Ovary (tissue), 9 donors: Measurements from ENCODE around the gene UBE2G2. TPM values are rescaled to one million over a fixed set of nuclear protein-coding genes. Genes with fewer than 3 reads are reported as not detected.

Source experiments
- DNase-seq, 5 donors: peaks; one replicate each; pipeline ENCODE4 v3.0.0-alpha.2; 2019 to 2020
- H3K27ac ChIP-seq, 2 donors: fragments of 200-600 bp; one replicate each; pipeline versions ENCODE4 v1.5.1 to v1.8.0; 2019 to 2022
- H3K27me3 ChIP-seq: fragments of 200-600 bp; one replicate; pipeline ENCODE4 v1.8.0; 2022
- H3K36me3 ChIP-seq: fragments of 200-600 bp; sonication (generic); one replicate; pipeline ENCODE4 v1.5.1; 2019
- H3K4me1 ChIP-seq: one replicate; pipeline ENCODE4 v1.8.1; 2013; ENCODE audit warnings: mild to moderate bottlenecking, moderate library complexity; ENCODE audit not compliant: insufficient read depth
- H3K4me3 ChIP-seq: fragments of 200-600 bp; sonication (generic); one replicate; pipeline ENCODE4 v1.5.1; 2017
- H3K9me3 ChIP-seq, 2 donors: fragments of 200-600 bp in 1 of 2; sonication (generic) in 1 of 2; one replicate each; pipeline versions ENCODE4 v1.5.1 to v1.8.1; 2013 to 2019; ENCODE audit warnings: mild to moderate bottlenecking in 1 of 2, moderate library complexity in 1 of 2
- CTCF ChIP-seq, 3 donors: fragments of 450-650 bp in 2 of 3; fragments of 200-600 bp in 1 of 3; IDR thresholded peaks; one replicate each; pipeline versions ENCODE4 v1.5.1 to v1.8.0; 2016 to 2022; ENCODE audit warnings: antibody characterized with exemption in 3 of 3, mild to moderate bottlenecking in 1 of 3
- EP300 ChIP-seq: sonication (generic); formaldehyde crosslinking; IDR thresholded peaks from one replicate; pipeline ENCODE4 v1.6.1; 2017; ENCODE audit warnings: antibody characterized with exemption
- POLR2A ChIP-seq: fragments of 450-650 bp; IDR thresholded peaks from one replicate; pipeline ENCODE4 v1.6.1; 2017; ENCODE audit warnings: antibody characterized with exemption, mild to moderate bottlenecking, moderate library complexity
- WGBS, 3 donors: extraction: QIAGEN DNeasy Blood & Tissue Kit in 1 of 3; methylation state at CpG; one replicate each; pipeline versions ENCODE4 v1.1.5 to v1.1.7; 2013 to 2017; 5-methylcytosine and 5-hydroxymethylcytosine counted together
- intact Hi-C, 4 donors: fragments of 100-400 bp; cut with DNase I; formaldehyde crosslinking; loops; one replicate each; pipeline versions ENCODE4 v1.11.0 to v1.15.1; 2022 to 2023
- polyA plus RNA-seq, 2 donors: library from polyadenylated mRNA; stranded (reverse); fragments of 200-250 nt in 1 of 2; fragments of 350-450 nt in 1 of 2; fragmentation: Illumina TruSeq in 1 of 2; extraction: RNeasy Lipid Tissue Mini Kit (QIAGEN cat#74804) in 1 of 2; gene quantifications; one replicate each; pipeline ENCODE4 v1.2.3, GENCODE V29; 2013 to 2014
- total RNA-seq, 7 donors: library from RNA; depleted of rRNA in 2 of 7; stranded (reverse); fragments of >200 nt in 2 of 7; fragmentation: NEBNext Ultra II Directional in 3 of 7; extraction: Animal tissue kit (Norgen Biotek cat#: 25700) in 3 of 7; gene quantifications; one replicate each; pipeline versions ENCODE4 v1.1.0 to v1.2.4, GENCODE V29; 2016 to 2023
- donor health status: DM: no; HTN: no; CAD: no; lungs with moderate emphysema.
- donor health status: DM: no; HTN: no; CAD: no.
- donor health status: Bipolar disorder and iron deficiency.
- donor health status: DM: yes; HTN: yes; CAD: no.
- donor health status: DM: no; HTN: no; CAD: no.
- donor health status: DM: yes; HTN: yes; CAD: no.

Gene UBE2G2
- total and polyA plus RNA-seq, 9 donors: 31.3 to 84.9 (median 66.9) TPM

DNA sequence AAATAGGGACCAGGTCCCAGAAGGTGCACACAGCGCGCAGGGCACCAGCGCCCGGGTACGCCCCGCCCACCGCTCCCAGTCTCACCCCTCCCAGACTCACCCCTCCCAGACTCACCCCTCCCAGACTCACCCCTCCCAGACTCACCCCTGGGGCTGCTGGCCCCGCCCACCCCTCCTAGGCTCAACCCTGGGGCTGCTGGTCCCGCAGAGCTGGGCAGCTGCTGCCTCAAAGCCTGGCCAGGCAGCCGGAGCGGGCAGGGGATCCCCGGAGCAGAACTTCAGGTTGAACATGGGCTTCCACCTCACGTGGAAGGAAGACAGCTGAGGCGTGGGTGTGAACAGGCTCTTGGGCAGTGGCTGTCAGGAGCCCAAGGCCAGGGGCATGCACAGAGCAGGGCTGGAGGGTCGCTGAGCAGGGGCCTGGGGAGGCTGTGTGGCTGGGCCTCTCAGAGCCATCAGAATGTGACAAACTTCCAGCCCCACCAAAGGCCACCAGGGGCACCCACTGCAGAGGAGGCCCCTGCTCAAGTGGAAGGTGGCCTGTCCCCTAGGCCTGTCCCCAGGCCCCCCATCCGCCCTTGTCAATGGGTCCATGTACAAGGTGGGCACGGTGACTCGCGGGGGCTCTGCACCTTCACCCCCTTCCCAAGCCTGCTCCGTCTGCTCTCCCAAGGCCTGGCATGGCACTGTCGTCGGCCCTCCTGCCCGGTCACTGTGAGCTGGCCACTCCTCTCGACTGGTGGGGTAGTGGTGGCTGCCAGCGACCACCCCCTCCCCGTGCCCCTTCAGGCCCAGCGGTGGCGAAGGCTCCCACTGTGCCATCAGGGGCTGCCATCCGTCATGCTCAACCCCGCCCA, 36.6 kb upstream of the UBE2G2 start:
- H3K27ac ChIP-seq: no peak overlapping the region
- intact Hi-C loops: no loop called here
- WGBS, 3 donors: 81 to 88% (median 84%) methylated on average over 24 to 30 of the region's 30 CpGs
- no peak for TF ChIP-seq CTCF (IDR thresholded peaks at IDR 0.05)
- peak in 2 of 5 donors; percentile 7 to 11 for DNase-seq
- no peaks in the 10 kb centered on the region for H3K9me3 ChIP-seq
- H3K4me1 ChIP-seq: no peaks in the 10 kb centered on the region
- no peaks in the 10 kb centered on the region for H3K36me3 ChIP-seq
- H3K4me3 ChIP-seq: no peak overlapping the region
- no peaks in the 10 kb centered on the region for H3K27me3 ChIP-seq

- Histone ChIP-seq H3K4me1 (no peaks in the 10 kb centered on the region), H3K9me3 (no peaks in the 10 kb centered on the region), H3K36me3 (no peaks in the 10 kb centered on the region), H3K27me3 (no peaks in the 10 kb centered on the region), H3K4me3 (no peak overlapping the region), H3K27ac (no peak overlapping the region)
- 87 to 90% (median 87%) methylated on average over 13 of the region's 13 CpGs for WGBS, 3 donors
- TF ChIP-seq CTCF (IDR thresholded peaks at IDR 0.05) (no peak), POLR2A (no peak), EP300 (no peak)
- intact Hi-C loops: no loop called here
- DNase-seq: peak in 2 of 5 donors; percentile 9 to 10
Measured at GRCh38 chr21:44837537-44837936, 35.9 kb upstream of the UBE2G2 start.

DNA sequence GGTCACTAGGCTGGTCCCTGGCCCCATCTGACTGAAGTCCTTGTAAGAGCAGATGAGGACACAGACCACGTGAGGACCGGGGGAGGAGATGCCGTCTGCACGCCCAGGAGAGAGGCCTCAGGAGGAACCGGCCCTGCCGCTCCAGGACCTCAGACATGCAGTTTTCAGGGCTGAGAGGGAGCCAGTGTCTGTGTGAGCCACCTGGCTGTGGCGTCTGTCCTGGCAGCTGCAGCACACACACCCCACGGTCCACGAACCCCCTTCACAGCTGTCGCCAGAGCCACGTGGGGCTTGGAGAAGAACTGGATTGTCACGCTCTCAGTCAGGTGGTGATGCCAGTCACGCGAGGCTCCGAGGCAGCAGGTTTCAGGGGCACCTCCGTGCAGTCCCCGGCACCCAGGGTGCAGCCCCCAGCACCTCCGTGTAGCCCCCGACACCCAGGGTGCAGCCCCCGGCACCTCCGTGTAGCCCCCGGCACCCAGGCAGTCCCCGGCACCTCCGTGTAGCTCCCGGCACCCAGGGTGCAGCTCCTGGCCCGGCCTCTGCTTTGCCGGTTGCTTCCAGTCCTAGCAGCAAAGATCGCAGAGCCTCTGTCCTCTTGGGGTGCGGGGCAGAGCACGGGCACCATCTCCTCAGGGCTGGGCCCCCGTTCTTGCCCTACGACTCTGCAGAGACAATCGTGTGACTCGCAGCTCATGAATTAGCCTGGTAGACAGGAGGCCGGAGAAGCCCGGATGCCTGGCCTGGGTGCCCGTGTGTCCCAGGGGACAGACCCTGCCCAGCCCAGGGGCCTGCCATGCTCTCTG, 35.2 kb upstream of the UBE2G2 start:
- peak in 2 of 5 donors; percentile 11 to 14 for DNase-seq
- no peak overlapping the region for H3K27ac ChIP-seq
- no peak overlapping the region for H3K4me3 ChIP-seq
- H3K4me1 ChIP-seq: no peaks in the 10 kb centered on the region
- no peaks in the 10 kb centered on the region for H3K9me3 ChIP-seq
- no peak for TF ChIP-seq EP300
- no peak for TF ChIP-seq POLR2A
- no peak for TF ChIP-seq CTCF (IDR thresholded peaks at IDR 0.05)
- 55 to 62% (median 57%) methylated on average over 33 to 37 of the region's 37 CpGs for WGBS, 3 donors
- H3K36me3 ChIP-seq: no peaks in the 10 kb centered on the region
- intact Hi-C loops: no loop called here
- no peaks in the 10 kb centered on the region for H3K27me3 ChIP-seq

GRCh38 chr21:44836349-44836665, 34.7 kb upstream of the UBE2G2 start:
- H3K4me1 ChIP-seq: no peaks in the 10 kb centered on the region
- no peaks in the 10 kb centered on the region for H3K36me3 ChIP-seq
- no peaks in the 10 kb centered on the region for H3K9me3 ChIP-seq
- WGBS, 3 donors: 11 to 40% (median 22%) methylated on average over 1 to 3 of the region's 3 CpGs
- no peak overlapping the region for H3K4me3 ChIP-seq
- TF ChIP-seq EP300: no peak
- no peak for TF ChIP-seq POLR2A
- TF ChIP-seq CTCF (IDR thresholded peaks at IDR 0.05): no peak
- intact Hi-C loops: no loop called here
- H3K27ac ChIP-seq: no peak overlapping the region
- DNase-seq: no peak
- H3K27me3 ChIP-seq: no peaks in the 10 kb centered on the region
